H9 (cell line): ENCODE data around the gene IFIH1. TPM values are rescaled to one million over a fixed set of nuclear protein-coding genes. Genes with fewer than 3 reads are reported as not detected.

Experiments
- DNase-seq: peaks from one replicate; pipeline ENCODE4 v3.0.0-alpha.2; 2017
- H2AFZ ChIP-seq: one replicate; pipeline ENCODE4 v1.6.1; 2013; ENCODE audit warnings: mild to moderate bottlenecking, low read length, control low read depth, moderate library complexity
- H2AK5ac ChIP-seq: 2 replicates; pipeline ENCODE4 v1.6.1; 2013; ENCODE audit warnings: low read length, control low read depth, mixed read lengths; ENCODE audit not compliant: insufficient read length
- H2BK120ac ChIP-seq: one replicate; pipeline ENCODE4 v1.6.1; 2013; ENCODE audit warnings: low read depth, mild to moderate bottlenecking, low read length, control low read depth, inconsistent platforms; ENCODE audit not compliant: poor library complexity, severe bottlenecking
- H2BK12ac ChIP-seq: 2 replicates; pipeline ENCODE4 v1.6.1; 2013; ENCODE audit warnings: low read length, control low read depth, mixed read lengths, low read depth; ENCODE audit not compliant: insufficient read length
- H2BK15ac ChIP-seq: 2 replicates; pipeline ENCODE4 v1.6.1; 2013; ENCODE audit warnings: low read depth, low read length, control low read depth
- H2BK20ac ChIP-seq: one replicate; pipeline ENCODE4 v1.6.1; 2013; ENCODE audit warnings: low read depth, mild to moderate bottlenecking, low read length, control low read depth, inconsistent platforms; ENCODE audit not compliant: poor library complexity, severe bottlenecking
- H2BK5ac ChIP-seq: 2 replicates; pipeline ENCODE4 v1.6.1; 2013; ENCODE audit warnings: low read length, control low read depth, mixed read lengths; ENCODE audit not compliant: insufficient read length
- H3K14ac ChIP-seq: 2 replicates; pipeline ENCODE4 v1.6.1; 2013; ENCODE audit warnings: low read length, control low read depth; ENCODE audit not compliant: insufficient read depth
- H3K18ac ChIP-seq: 2 replicates; pipeline ENCODE4 v1.6.1; 2013; ENCODE audit warnings: low read depth, mild to moderate bottlenecking, mixed read lengths, low read length, control low read depth; ENCODE audit not compliant: insufficient read length
- H3K23ac ChIP-seq: 2 replicates; pipeline ENCODE4 v1.6.1; 2013; ENCODE audit warnings: low read length, control low read depth, mixed read lengths, low read depth; ENCODE audit not compliant: insufficient read length
- H3K23me2 ChIP-seq: 2 replicates; pipeline ENCODE4 v1.6.1; 2013; ENCODE audit warnings: low read depth, mild to moderate bottlenecking, mixed read lengths, low read length, control low read depth; ENCODE audit not compliant: insufficient read length, poor library complexity, severe bottlenecking
- H3K27ac ChIP-seq: 2 replicates; pipeline ENCODE4 v1.5.1; 2013; ENCODE audit warnings: low read length, control low read depth, mixed read lengths, low read depth; ENCODE audit not compliant: insufficient read length
- H3K27me3 ChIP-seq: 2 replicates; pipeline ENCODE4 v1.6.1; 2013; ENCODE audit warnings: low read length, control low read depth, inconsistent platforms; ENCODE audit not compliant: insufficient read depth
- H3K4ac ChIP-seq: 2 replicates; pipeline ENCODE4 v1.6.1; 2013; ENCODE audit warnings: low read depth, mild to moderate bottlenecking, control low read depth, inconsistent platforms, low read length, moderate library complexity
- H3K4me1 ChIP-seq: 2 replicates; pipeline ENCODE4 v1.6.1; 2013; ENCODE audit warnings: low read length, control low read depth, inconsistent platforms; ENCODE audit not compliant: insufficient read depth
- H3K4me2 ChIP-seq: 2 replicates; pipeline ENCODE4 v1.6.1; 2013; ENCODE audit warnings: low read length, control low read depth, mixed read lengths; ENCODE audit not compliant: insufficient read length, insufficient read depth
- H3K56ac ChIP-seq: 2 replicates; pipeline ENCODE4 v1.6.1; 2013; ENCODE audit warnings: low read depth, mild to moderate bottlenecking, mixed read lengths, low read length, control low read depth; ENCODE audit not compliant: insufficient read length
- H3K79me1 ChIP-seq: 2 replicates; pipeline ENCODE4 v1.6.1; 2013; ENCODE audit warnings: low read depth, mild to moderate bottlenecking, moderate library complexity, low read length, control low read depth, inconsistent platforms; ENCODE audit not compliant: insufficient read depth, poor library complexity, severe bottlenecking
- H3K79me2 ChIP-seq: 2 replicates; pipeline ENCODE4 v1.6.1; 2013; ENCODE audit warnings: low read length, control low read depth, inconsistent platforms; ENCODE audit not compliant: insufficient read depth
- H3K9ac ChIP-seq: 2 replicates; pipeline ENCODE4 v1.6.1; 2013; ENCODE audit warnings: low read length, control low read depth, mixed read lengths; ENCODE audit not compliant: insufficient read length; ENCODE audit errors: extremely low read depth
- H3K9me3 ChIP-seq: one replicate; pipeline ENCODE4 v1.6.1; 2013; ENCODE audit warnings: low read depth, low read length, inconsistent platforms; ENCODE audit not compliant: control insufficient read depth
- H3T11ph ChIP-seq: one replicate; pipeline ENCODE4 v1.6.1; 2013; ENCODE audit warnings: mild to moderate bottlenecking, low read length, control low read depth, inconsistent platforms
- H4K20me1 ChIP-seq: one replicate; pipeline ENCODE4 v1.6.1; 2013; ENCODE audit not compliant: control insufficient read depth, insufficient read length, insufficient read depth
- H4K5ac ChIP-seq: 2 replicates; pipeline ENCODE4 v1.6.1; 2013; ENCODE audit warnings: low read depth, mild to moderate bottlenecking, mixed read lengths, low read length, control low read depth; ENCODE audit not compliant: insufficient read length
- H4K8ac ChIP-seq: replicated peaks from 2 replicates; pipeline ENCODE4 v1.6.1; 2013; ENCODE audit warnings: low read length, control low read depth, mixed read lengths, low read depth; ENCODE audit not compliant: insufficient read length
- H4K91ac ChIP-seq: 2 replicates; pipeline ENCODE4 v1.6.1; 2013; ENCODE audit warnings: low read depth, mild to moderate bottlenecking, moderate library complexity, mixed read lengths, low read length, control low read depth; ENCODE audit not compliant: insufficient read length
- H3K27ac Mint-ChIP-seq, 3 experiments: 2 replicates in 2 of 3; 3 replicates in 1 of 3; pipeline ENCODE4 v1.8.0; 2020 to 2021; ENCODE audit warnings: mixed read lengths in 3 of 3, mild to moderate bottlenecking in 1 of 3, moderate library complexity in 1 of 3
- H3K27me3 Mint-ChIP-seq: 2 replicates; pipeline ENCODE4 v1.8.0; 2021; ENCODE audit warnings: low read depth, mild to moderate bottlenecking, moderate library complexity, mixed read lengths
- H3K36me3 Mint-ChIP-seq, 3 experiments: 2 replicates in 2 of 3; 3 replicates in 1 of 3; pipeline ENCODE4 v1.8.0; 2020 to 2021; ENCODE audit warnings: low read depth in 3 of 3, mixed read lengths in 3 of 3; ENCODE audit not compliant: insufficient read depth in 1 of 3
- H3K4me1 Mint-ChIP-seq, 2 experiments: 2 replicates each; pipeline ENCODE4 v1.8.0; 2020; ENCODE audit warnings: mixed read lengths in 2 of 2
- H3K4me3 Mint-ChIP-seq, 2 experiments: 2 replicates in 1 of 2; 3 replicates in 1 of 2; pipeline ENCODE4 v1.8.0; 2020 to 2021; ENCODE audit warnings: mild to moderate bottlenecking in 2 of 2, mixed read lengths in 2 of 2, moderate library complexity in 1 of 2
- H3K9me3 Mint-ChIP-seq, 2 experiments: 2 replicates in 1 of 2; 3 replicates in 1 of 2; pipeline ENCODE4 v1.8.0; 2020; ENCODE audit warnings: mild to moderate bottlenecking in 2 of 2, mixed read lengths in 2 of 2, moderate library complexity in 1 of 2
- CTCF ChIP-seq: fragments of 200-600 bp; sonication (generic); conservative IDR thresholded peaks from 3 replicates; pipeline ENCODE4 v1.8.0; 2021; ENCODE audit warnings: antibody characterized with exemption, mild to moderate bottlenecking
- WGBS: extraction: QIAGEN DNeasy Blood & Tissue Kit; methylation state at CpG from one replicate; pipeline ENCODE4 v1.1.7; 2013; ENCODE audit warnings: missing lambda C conversion rate, low lambda C conversion rate, mixed read lengths; ENCODE audit not compliant: insufficient read length; ENCODE audit errors: extremely low coverage; 5-methylcytosine and 5-hydroxymethylcytosine counted together
- total RNA-seq: library from RNA; stranded (reverse); gene quantifications from 2 replicates; pipeline ENCODE4 v1.2.1, GENCODE V29; 2021

The IFIH1 gene
- total RNA-seq, 1 experiment from 2014 or later, result 0.81 TPM

GRCh38 chr2:162327806-162328205, 9.3 kb upstream of the IFIH1 start:
- no peak overlapping the region for H2AFZ ChIP-seq
- no peak overlapping the region for H3K4ac ChIP-seq
- no peaks in the 10 kb centered on the region; the same call in 1 of the 2 replicates for H3K4me1 ChIP-seq
- TF ChIP-seq CTCF, result no peak
- peaks cover 0 to 5% (median 0%) of the 10 kb centered on the region in 3 experiments; a peak in 2 of 7 replicates for H3K36me3 Mint-ChIP-seq
- H3K18ac ChIP-seq, result no peak overlapping the region
- H3K79me2 ChIP-seq, result no peaks in the 10 kb centered on the region
- no peak overlapping the region for H4K91ac ChIP-seq
- no peak overlapping the region for H3K4me2 ChIP-seq
- H3K9ac ChIP-seq, result no peak overlapping the region
- H3K27ac Mint-ChIP-seq, result no peak overlapping the region
- no peak overlapping the region for H3K4me3 Mint-ChIP-seq
- H3K27me3 Mint-ChIP-seq, result no peaks in the 10 kb centered on the region
- H3K27ac ChIP-seq, result no peak overlapping the region
- peaks cover 5% of the 10 kb centered on the region in 2 experiments for H3K4me1 Mint-ChIP-seq
- no peak for DNase-seq
- no peak overlapping the region for H2BK20ac ChIP-seq
- no CpG with 5 or more reads among the region's 15 CpGs for WGBS
- no peak overlapping the region for H3T11ph ChIP-seq
- no peak overlapping the region for H4K8ac ChIP-seq
- H3K9me3 Mint-ChIP-seq, result peaks cover 2 to 7% of the 10 kb centered on the region in 2 experiments; a peak in 3 of 5 replicates
- H3K23ac ChIP-seq, result no peak overlapping the region
- H3K9me3 ChIP-seq, result no peaks in the 10 kb centered on the region
- no peaks in the 10 kb centered on the region for H4K20me1 ChIP-seq
- no peak overlapping the region for H2AK5ac ChIP-seq
- H2BK12ac ChIP-seq, result no peak overlapping the region
- H3K23me2 ChIP-seq, result no peaks in the 10 kb centered on the region
- no peak overlapping the region for H2BK5ac ChIP-seq
- H3K56ac ChIP-seq, result no peak overlapping the region
- H2BK15ac ChIP-seq, result no peak overlapping the region
- H3K27me3 ChIP-seq, result no peaks in the 10 kb centered on the region
- no peak overlapping the region for H4K5ac ChIP-seq
- H3K14ac ChIP-seq, result no peak overlapping the region
- no peak overlapping the region for H2BK120ac ChIP-seq
- H3K79me1 ChIP-seq, result no peaks in the 10 kb centered on the region
